Type B pancreatic cell (in vitro differentiated cells): ENCODE data around the gene USP37. TPM values are rescaled to one million over a fixed set of nuclear protein-coding genes. Genes with fewer than 3 reads are reported as not detected.
A peak's percentile ranks its signal among the peaks of the same experiment; 100 is the strongest.

Experiments used
- DNase-seq: peaks from one replicate; pipeline ENCODE4 v3.0.0; 2021; ENCODE audit warnings: mixed read lengths; ENCODE audit not compliant: unreplicated experiment; ENCODE audit errors: extremely low spot score
- H3K27ac Mint-ChIP-seq: 2 replicates; pipeline ENCODE4 v1.8.0; 2021; ENCODE audit warnings: mild to moderate bottlenecking, mixed read lengths
- H3K27me3 Mint-ChIP-seq: 2 replicates; pipeline ENCODE4 v1.8.0; 2021; ENCODE audit warnings: mixed read lengths
- H3K36me3 Mint-ChIP-seq: 2 replicates; pipeline ENCODE4 v1.8.0; 2021; ENCODE audit warnings: mixed read lengths
- H3K4me1 Mint-ChIP-seq: one replicate; pipeline ENCODE4 v1.8.0; 2021; ENCODE audit warnings: mixed read lengths; ENCODE audit not compliant: unreplicated experiment
- H3K4me3 Mint-ChIP-seq: 2 replicates; pipeline ENCODE4 v1.8.0; 2021; ENCODE audit warnings: mild to moderate bottlenecking, mixed read lengths
- H3K9me3 Mint-ChIP-seq: 2 replicates; pipeline ENCODE4 v1.8.0; 2021; ENCODE audit warnings: mixed read lengths
- CTCF ChIP-seq: fragments of 200-600 bp; sonication (generic); conservative IDR thresholded peaks from 2 replicates; pipeline ENCODE4 v1.5.0; 2021; ENCODE audit warnings: antibody characterized with exemption, mild to moderate bottlenecking
- total RNA-seq: library from RNA; stranded (reverse); gene quantifications from 2 replicates; pipeline ENCODE4 v1.2.1, GENCODE V29; 2021; ENCODE audit warnings: low replicate concordance

Gene USP37
- total RNA-seq, 1 donor from 2014 or later = 22.9 TPM

GRCh38 chr2:218576854-218577253, 8.7 kb upstream of the USP37 start:
- peaks cover 5% of the 10 kb centered on the region for H3K36me3 Mint-ChIP-seq
- H3K4me1 Mint-ChIP-seq = peaks cover 5% of the 10 kb centered on the region
- H3K27me3 Mint-ChIP-seq = no peaks in the 10 kb centered on the region
- no peak overlapping the region for H3K27ac Mint-ChIP-seq
- no peaks in the 10 kb centered on the region for H3K9me3 Mint-ChIP-seq
- no peak for DNase-seq
- TF ChIP-seq CTCF = no peak
- H3K4me3 Mint-ChIP-seq = no peak overlapping the region

GRCh38 chr2:218570850-218571249, 2.7 kb upstream of the USP37 start:
- H3K36me3 Mint-ChIP-seq = peaks cover 8% of the 10 kb centered on the region
- H3K9me3 Mint-ChIP-seq = no peaks in the 10 kb centered on the region
- H3K27me3 Mint-ChIP-seq = no peaks in the 10 kb centered on the region
- H3K27ac Mint-ChIP-seq = peak overlapping the region; percentile 94
- DNase-seq = no peak
- peak overlapping the region; percentile 91 for H3K4me3 Mint-ChIP-seq
- TF ChIP-seq CTCF = no peak
- peaks cover 34% of the 10 kb centered on the region for H3K4me1 Mint-ChIP-seq

- no peak for TF ChIP-seq CTCF
- no peak for DNase-seq
- H3K9me3 Mint-ChIP-seq = no peaks in the 10 kb centered on the region
- peaks cover 34% of the 10 kb centered on the region for H3K4me1 Mint-ChIP-seq
- H3K27me3 Mint-ChIP-seq = no peaks in the 10 kb centered on the region
- peaks cover 8% of the 10 kb centered on the region for H3K36me3 Mint-ChIP-seq
- H3K27ac Mint-ChIP-seq = peak overlapping the region; percentile 94
- H3K4me3 Mint-ChIP-seq = peak overlapping the region; percentile 91
These were observed 1.7 kb upstream of the USP37 start for GRCh38 chr2:218569661-218570500.

- Mint-ChIP-seq H3K4me1 (peaks cover 34% of the 10 kb centered on the region), H3K9me3 (no peaks in the 10 kb centered on the region), H3K27me3 (no peaks in the 10 kb centered on the region), H3K4me3 (peak overlapping the region; percentile 91), H3K27ac (peak overlapping the region; percentile 94), H3K36me3 (peaks cover 8% of the 10 kb centered on the region)
- DNase-seq = peak; percentile 71
- TF ChIP-seq CTCF = no peak
These were observed 884 bp upstream of the USP37 start for GRCh38 chr2:218569038-218569431.

- TF ChIP-seq CTCF = no peak
- no peaks in the 10 kb centered on the region for H3K9me3 Mint-ChIP-seq
These were observed 358 bp downstream of the USP37 start for GRCh38 chr2:218567797-218568189.

More at GRCh38 chr2:218567797-218568189, 358 bp downstream of the USP37 start:
- Mint-ChIP-seq H3K27ac (peak overlapping the region; percentile 94), H3K27me3 (no peaks in the 10 kb centered on the region), H3K4me1 (peaks cover 34% of the 10 kb centered on the region), H3K36me3 (peaks cover 8% of the 10 kb centered on the region), H3K4me3 (peak overlapping the region; percentile 91)
- no peak for DNase-seq
